Cardiac septum (tissue), 1 donor: ENCODE results near the gene NR2C1. TPM values are rescaled to one million over a fixed set of nuclear protein-coding genes. Genes with fewer than 3 reads are reported as not detected.
"Not testable (repeated sequence)": the region's sequence is repeated elsewhere in the genome, so short reads cannot be mapped to it uniquely, and the experiment has no call there.

ENCODE experiments used
- DNase-seq: peaks from one replicate; pipeline ENCODE4 v3.0.0-alpha.2; 2020; ENCODE audit warnings: low spot score
- intact Hi-C: fragments of 100-400 bp; cut with DNase I; formaldehyde crosslinking; loops from one replicate; pipeline ENCODE4 v1.14.0; 2022
- long read RNA-seq: library from polyadenylated mRNA; unstranded; transcript quantifications from one replicate; pipeline ENCODE4 v2.0.0, GENCODE V29; 2021
- total RNA-seq: library from RNA; stranded (reverse); fragmentation: NEBNext Ultra II Directional; extraction: Animal tissue kit (Norgen Biotek cat#: 25700); gene quantifications from one replicate; pipeline ENCODE4 v1.2.1, GENCODE V29; 2021
- donor health status: DM: no; HTN: no; CAD: no.

The NR2C1 gene
- 34.6 TPM for total RNA-seq
- long read RNA-seq, full-length matches to known transcripts, result 7 of 20 reads
- long read RNA-seq, partial matches to known transcripts, result 0 of 20 reads
- long read RNA-seq, other reads (novel, unspliced or antisense), result 13 of 20 reads

GRCh38 chr12:95072900-95073697, at the start of gene NR2C1:
Gene NR2C1, minus strand, starts transcription at chr12:95073618. Its CDS starts 6,234 bp downstream, at chr12:95067384.
- intact Hi-C loops, result loop anchor here (2.0 kb wide), 1 partner anchor 70 kb away; the partner anchor contains the start of gene NDUFA12
- DNase-seq, result peak; percentile 94

GRCh38 chr12:95118788-95119179, 45.4 kb upstream of the NR2C1 start:
- DNase-seq, result no peak
- intact Hi-C loops, result loop anchor here (5.0 kb wide), 1 partner anchor 99 kb away; the partner anchor contains the start of genes FGD6 and VEZT

- intact Hi-C loops, result loop anchor here (5.0 kb wide), 1 partner anchor 99 kb away; the partner anchor contains the start of genes FGD6 and VEZT
- no peak for DNase-seq
Observed at GRCh38 chr12:95118138-95118787, 44.8 kb upstream of the NR2C1 start.

- DNase-seq, result no peak
- intact Hi-C loops, result loop anchor here (2.0 to 5.0 kb wide), 2 partner anchors 100 to 418 kb away; partner anchors contain the start of genes FGD6 and VEZT
Observed at GRCh38 chr12:95117178-95117599, 43.8 kb upstream of the NR2C1 start.

- intact Hi-C loops, result loop anchor here (1.0 to 5.0 kb wide), 3 partner anchors 101 to 418 kb away; partner anchors contain the start of genes FGD6 and VEZT
- DNase-seq, result no peak
Observed at GRCh38 chr12:95116773-95117172, 43.4 kb upstream of the NR2C1 start.

- no peak for DNase-seq
- intact Hi-C loops, result loop anchor here (1.0 to 5.0 kb wide), 3 partner anchors 101 to 418 kb away; partner anchors contain the start of genes FGD6 and VEZT
Observed at GRCh38 chr12:95116341-95116740, 42.9 kb upstream of the NR2C1 start.

GRCh38 chr12:95115641-95116040, 42.2 kb upstream of the NR2C1 start:
- DNase-seq, result no peak
- intact Hi-C loops, result loop anchor here (1.0 to 5.0 kb wide), 3 partner anchors 102 to 419 kb away; partner anchors contain the start of genes FGD6 and VEZT

- intact Hi-C loops, result loop anchor here (5.0 kb wide), 1 partner anchor 102 kb away; the partner anchor contains the start of genes FGD6 and VEZT
- DNase-seq, result no peak
Observed at GRCh38 chr12:95114766-95115405, 41.5 kb upstream of the NR2C1 start.

- intact Hi-C loops, result no loop called here
- no peak for DNase-seq
Observed at GRCh38 chr12:95107362-95107761, 33.9 kb upstream of the NR2C1 start.

GRCh38 chr12:95105540-95105939, 32.1 kb upstream of the NR2C1 start:
- intact Hi-C loops, result no loop called here
- no peak for DNase-seq

GRCh38 chr12:95104919-95105452, 31.6 kb upstream of the NR2C1 start:
- intact Hi-C loops, result no loop called here
- no peak for DNase-seq

- DNase-seq, result no peak
- intact Hi-C loops, result no loop called here
Observed at GRCh38 chr12:95102916-95103671, 29.7 kb upstream of the NR2C1 start.

GRCh38 chr12:95101957-95102356, 28.5 kb upstream of the NR2C1 start:
- intact Hi-C loops, DNase-seq: not testable (repeated sequence)

GRCh38 chr12:95100264-95101190, 27.1 kb upstream of the NR2C1 start:
- DNase-seq, result no peak
- intact Hi-C loops, result no loop called here

GRCh38 chr12:95099270-95099790, 25.9 kb upstream of the NR2C1 start:
- intact Hi-C loops, result no loop called here

GRCh38 chr12:95096852-95097251, 23.4 kb upstream of the NR2C1 start:
- no peak for DNase-seq
- intact Hi-C loops, result no loop called here

More at GRCh38 chr12:95099270-95099790, 25.9 kb upstream of the NR2C1 start:
- no peak for DNase-seq

- intact Hi-C loops, result no loop called here
- no peak for DNase-seq
Observed at GRCh38 chr12:95096378-95096777, 23.0 kb upstream of the NR2C1 start.
